Suprapubic skin (tissue), 3 donors: ENCODE results near the gene PTPN14.

Experiments
- EP300 ChIP-seq: sonication (generic); formaldehyde crosslinking; IDR thresholded peaks from one replicate; pipeline ENCODE4 v1.6.1; 2017; ENCODE audit warnings: antibody characterized with exemption
- TF ChIP-seq, protein P1 (sequence below), 2 donors: fragments of 200-600 bp in 1 of 2; fragments of 450-650 bp in 1 of 2; sonication (generic) in 1 of 2; IDR thresholded peaks; one replicate each; pipeline ENCODE4 v1.5.1; 2016 to 2019; ENCODE audit warnings: antibody characterized with exemption in 2 of 2, mild to moderate bottlenecking in 1 of 2, moderate library complexity in 1 of 2

DNA sequence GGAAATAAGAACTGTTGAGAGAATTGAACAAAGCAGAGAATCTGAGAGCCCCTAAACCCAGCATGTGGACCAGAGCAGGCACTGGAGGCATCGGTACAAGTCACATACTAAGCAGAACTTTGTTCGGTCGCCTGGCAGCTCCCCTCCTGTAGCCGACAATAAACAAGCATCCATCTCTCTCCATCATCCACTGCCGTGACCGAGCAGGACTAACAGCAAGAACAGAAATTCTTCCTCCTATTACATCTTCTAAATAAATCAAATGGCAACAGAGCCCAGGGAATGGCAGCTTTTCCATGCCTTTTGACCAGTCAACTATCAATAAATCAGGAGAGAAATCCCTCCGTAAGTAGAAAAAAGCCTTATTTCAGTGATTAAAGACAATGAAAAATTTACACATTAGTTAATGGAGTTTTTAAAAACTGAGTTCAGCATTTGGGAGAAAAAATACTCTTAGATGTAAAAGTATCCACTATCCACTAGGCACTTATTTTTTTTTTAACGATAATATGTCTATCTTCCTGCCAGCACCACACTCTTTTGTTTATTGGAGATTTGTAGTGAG lies 36.5 kb downstream of the PTPN14 start:
- TF ChIP-seq, protein P1, sequence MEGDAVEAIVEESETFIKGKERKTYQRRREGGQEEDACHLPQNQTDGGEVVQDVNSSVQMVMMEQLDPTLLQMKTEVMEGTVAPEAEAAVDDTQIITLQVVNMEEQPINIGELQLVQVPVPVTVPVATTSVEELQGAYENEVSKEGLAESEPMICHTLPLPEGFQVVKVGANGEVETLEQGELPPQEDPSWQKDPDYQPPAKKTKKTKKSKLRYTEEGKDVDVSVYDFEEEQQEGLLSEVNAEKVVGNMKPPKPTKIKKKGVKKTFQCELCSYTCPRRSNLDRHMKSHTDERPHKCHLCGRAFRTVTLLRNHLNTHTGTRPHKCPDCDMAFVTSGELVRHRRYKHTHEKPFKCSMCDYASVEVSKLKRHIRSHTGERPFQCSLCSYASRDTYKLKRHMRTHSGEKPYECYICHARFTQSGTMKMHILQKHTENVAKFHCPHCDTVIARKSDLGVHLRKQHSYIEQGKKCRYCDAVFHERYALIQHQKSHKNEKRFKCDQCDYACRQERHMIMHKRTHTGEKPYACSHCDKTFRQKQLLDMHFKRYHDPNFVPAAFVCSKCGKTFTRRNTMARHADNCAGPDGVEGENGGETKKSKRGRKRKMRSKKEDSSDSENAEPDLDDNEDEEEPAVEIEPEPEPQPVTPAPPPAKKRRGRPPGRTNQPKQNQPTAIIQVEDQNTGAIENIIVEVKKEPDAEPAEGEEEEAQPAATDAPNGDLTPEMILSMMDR (IDR thresholded peaks at IDR 0.05) = no peak
- no peak for TF ChIP-seq EP300
